22Rv1 (cell line): ENCODE data around the gene MRPL21.

Source experiments
- ZFX ChIP-seq: fragments of 450-650 bp; IDR thresholded peaks from 2 replicates; pipeline ENCODE4 v1.6.1; 2017; ENCODE audit warnings: antibody characterized with exemption, borderline replicate concordance
- TF ChIP-seq, protein P1 (sequence below): fragments of 450-650 bp; IDR thresholded peaks from 2 replicates; pipeline ENCODE4 v1.5.1; 2017; ENCODE audit warnings: mild to moderate bottlenecking

DNA sequence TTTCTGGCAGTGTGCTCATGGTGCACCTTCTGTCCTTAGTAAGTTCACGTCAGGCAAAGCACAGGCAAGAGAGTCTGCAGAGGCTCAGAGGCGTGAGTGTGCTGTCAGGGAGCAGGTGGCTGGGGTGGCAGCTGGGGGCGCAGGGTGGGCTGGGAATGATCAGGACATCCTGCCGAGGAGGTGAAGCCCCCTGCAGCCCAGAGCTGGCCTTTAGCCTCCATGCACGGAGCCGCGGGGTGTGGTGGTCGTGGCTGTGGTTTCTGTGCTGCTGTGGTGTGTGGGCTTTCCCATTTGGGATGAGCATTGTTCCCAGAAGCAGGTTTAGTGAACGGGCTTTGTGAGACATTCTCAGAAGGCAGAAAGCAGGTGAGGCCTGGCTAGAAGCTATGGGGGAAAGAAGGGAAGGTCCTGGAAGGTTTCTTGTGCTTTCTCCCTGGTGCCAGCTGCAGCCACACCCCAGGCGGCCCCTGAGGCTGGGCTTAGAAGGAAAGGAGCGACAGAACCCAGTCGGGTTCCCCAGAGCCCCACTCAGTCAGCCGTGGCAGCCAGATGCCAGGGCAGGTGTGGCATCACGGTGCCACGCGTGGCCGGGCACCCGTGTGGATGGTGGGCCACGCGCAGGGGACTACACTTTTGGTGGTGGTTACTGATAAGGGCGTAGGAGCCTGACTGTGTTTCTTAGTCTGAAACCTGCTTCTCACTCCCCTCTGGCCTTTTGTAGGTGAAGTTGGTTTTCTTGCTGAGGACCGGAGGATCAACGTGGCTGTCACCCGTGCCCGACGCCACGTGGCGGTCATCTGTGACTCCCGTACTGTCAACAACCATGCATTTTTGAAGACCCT lies 32.1 kb upstream of the MRPL21 start:
- TF ChIP-seq, protein P1, sequence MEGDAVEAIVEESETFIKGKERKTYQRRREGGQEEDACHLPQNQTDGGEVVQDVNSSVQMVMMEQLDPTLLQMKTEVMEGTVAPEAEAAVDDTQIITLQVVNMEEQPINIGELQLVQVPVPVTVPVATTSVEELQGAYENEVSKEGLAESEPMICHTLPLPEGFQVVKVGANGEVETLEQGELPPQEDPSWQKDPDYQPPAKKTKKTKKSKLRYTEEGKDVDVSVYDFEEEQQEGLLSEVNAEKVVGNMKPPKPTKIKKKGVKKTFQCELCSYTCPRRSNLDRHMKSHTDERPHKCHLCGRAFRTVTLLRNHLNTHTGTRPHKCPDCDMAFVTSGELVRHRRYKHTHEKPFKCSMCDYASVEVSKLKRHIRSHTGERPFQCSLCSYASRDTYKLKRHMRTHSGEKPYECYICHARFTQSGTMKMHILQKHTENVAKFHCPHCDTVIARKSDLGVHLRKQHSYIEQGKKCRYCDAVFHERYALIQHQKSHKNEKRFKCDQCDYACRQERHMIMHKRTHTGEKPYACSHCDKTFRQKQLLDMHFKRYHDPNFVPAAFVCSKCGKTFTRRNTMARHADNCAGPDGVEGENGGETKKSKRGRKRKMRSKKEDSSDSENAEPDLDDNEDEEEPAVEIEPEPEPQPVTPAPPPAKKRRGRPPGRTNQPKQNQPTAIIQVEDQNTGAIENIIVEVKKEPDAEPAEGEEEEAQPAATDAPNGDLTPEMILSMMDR, result no peak
- TF ChIP-seq ZFX, result no peak
